Measurements from ENCODE around the gene ARHGAP19.

ARHGAP19 gene

GRCh38 chr10:97186911-97187310 is 105.5 kb downstream of the ARHGAP19 start:
- WGBS, 2 donors (ENCODE audit: extremely low coverage in 2 of 2, insufficient read length in 2 of 2, insufficient replicate concordance in 1 of 2) = no CpG with 5 or more reads among the region's 18 CpGs
- no peak overlapping the region for H3K14ac ChIP-seq (ENCODE audit: low read length)
- peaks cover 12 to 89% (median 60%) of the 10 kb centered on the region in 3 experiments for H3K27me3 ChIP-seq (ENCODE audit: control insufficient read depth in 3 of 3, insufficient read depth in 3 of 3, low read depth in 1 of 3, low read length in 3 of 3)

GRCh38 chr10:97185326-97186058 is 106.9 kb downstream of the ARHGAP19 start, which contains the start of gene SLIT1:
Gene SLIT1 (minus strand): TSS chr10:97185959. CDS start chr10:97185674, 285 bp downstream.
- H4K8ac ChIP-seq (ENCODE audit: low read depth, low read length) = no peak within 1 kb of the TSS
- H2BK120ac ChIP-seq (ENCODE audit: low read depth, low read length) = no peak within 1 kb of the TSS
- peak within 1 kb of the TSS; percentile 50 for H3K14ac ChIP-seq (ENCODE audit: low read length)
- H3K4me2 ChIP-seq (ENCODE audit: insufficient read depth, low read length, poor library complexity, severe bottlenecking) = peak within 1 kb of the TSS; percentile 92
- no peak within 1 kb of the TSS for H4K91ac ChIP-seq (ENCODE audit: low read depth, low read length, poor library complexity)
- peak within 1 kb of the TSS; percentile 45 to 78 for H3K4me3 ChIP-seq (ENCODE audit: low read length in 2 of 2)
- peak within 1 kb of the TSS; percentile 51 for H2AK5ac ChIP-seq (ENCODE audit: low read depth, low read length)
- H3K18ac ChIP-seq (ENCODE audit: low read length) = peak within 1 kb of the TSS; percentile 91
- no peaks in the 10 kb centered on the region for H3K36me3 ChIP-seq (replicated peaks in 1 of 2; ENCODE audit: control insufficient read depth in 2 of 2, insufficient read depth in 2 of 2, low read length in 2 of 2)
- H3K4me1 ChIP-seq (ENCODE audit: control insufficient read depth in 2 of 2, insufficient read depth in 1 of 2, low read depth in 1 of 2, low read length in 2 of 2) = peaks cover 3 to 28% of the 10 kb centered on the region in 2 donors
- H3K23ac ChIP-seq (ENCODE audit: low read depth, low read length, poor library complexity) = peak within 1 kb of the TSS; percentile 70
- H3K79me1 ChIP-seq (ENCODE audit: low read depth, low read length) = no peaks in the 10 kb centered on the region
- no peak within 1 kb of the TSS for H3K27ac ChIP-seq (replicated peaks; ENCODE audit: low read length)
- H3K27me3 ChIP-seq (ENCODE audit: control insufficient read depth in 3 of 3, insufficient read depth in 3 of 3, low read depth in 1 of 3, low read length in 3 of 3) = peaks cover 12 to 97% (median 68%) of the 10 kb centered on the region in 3 experiments
- H2BK12ac ChIP-seq (ENCODE audit: low read length) = no peak within 1 kb of the TSS
- peak within 1 kb of the TSS; percentile 44 for H3K9ac ChIP-seq (ENCODE audit: low read depth, low read length, poor library complexity)
- H3K9me3 ChIP-seq (replicated peaks in 1 of 2; ENCODE audit: control insufficient read depth in 2 of 2, insufficient read depth in 1 of 2, low read depth in 1 of 2, low read length in 2 of 2) = no peaks in the 10 kb centered on the region
- no peak within 1 kb of the TSS for H2BK5ac ChIP-seq (ENCODE audit: low read length)
- H2BK15ac ChIP-seq (ENCODE audit: low read length) = no peak within 1 kb of the TSS
- H2AFZ ChIP-seq (ENCODE audit: low read length) = peak within 1 kb of the TSS; percentile 96
- DNase-seq (ENCODE audit: low spot score) = no peak
- no peak within 1 kb of the TSS for H3K4ac ChIP-seq (ENCODE audit: low read length)
- no CpG with 5 or more reads among the region's 74 CpGs for WGBS, 2 donors (ENCODE audit: extremely low coverage in 2 of 2, insufficient read length in 2 of 2, insufficient replicate concordance in 1 of 2)

More at GRCh38 chr10:97186911-97187310, 105.5 kb downstream of the ARHGAP19 start:
- DNase-seq (ENCODE audit: low spot score) = no peak
- no peak overlapping the region for H3K9ac ChIP-seq (ENCODE audit: low read depth, low read length, poor library complexity)
- H2BK5ac ChIP-seq (ENCODE audit: low read length) = no peak overlapping the region
- no peaks in the 10 kb centered on the region for H3K79me1 ChIP-seq (ENCODE audit: low read depth, low read length)
- no peak overlapping the region for H3K4ac ChIP-seq (ENCODE audit: low read length)
- no peak overlapping the region for H2BK120ac ChIP-seq (ENCODE audit: low read depth, low read length)
- H2BK15ac ChIP-seq (ENCODE audit: low read length) = no peak overlapping the region
- no peak overlapping the region for H2AFZ ChIP-seq (ENCODE audit: low read length)
- H3K27ac ChIP-seq (replicated peaks; ENCODE audit: low read length) = no peak overlapping the region
- no peak overlapping the region for H3K4me3 ChIP-seq (ENCODE audit: low read length in 2 of 2)
- no peak overlapping the region for H4K8ac ChIP-seq (ENCODE audit: low read depth, low read length)
- no peak overlapping the region for H2BK12ac ChIP-seq (ENCODE audit: low read length)
- peak overlapping the region; percentile 25 for H3K23ac ChIP-seq (ENCODE audit: low read depth, low read length, poor library complexity)
- H3K4me1 ChIP-seq (ENCODE audit: control insufficient read depth in 2 of 2, insufficient read depth in 1 of 2, low read depth in 1 of 2, low read length in 2 of 2) = peaks cover 3 to 23% of the 10 kb centered on the region in 2 donors
- H3K9me3 ChIP-seq (replicated peaks in 1 of 2; ENCODE audit: control insufficient read depth in 2 of 2, insufficient read depth in 1 of 2, low read depth in 1 of 2, low read length in 2 of 2) = peaks cover 0 to 2% of the 10 kb centered on the region in 2 donors
- H4K91ac ChIP-seq (ENCODE audit: low read depth, low read length, poor library complexity) = no peak overlapping the region
- no peak overlapping the region for H3K4me2 ChIP-seq (ENCODE audit: insufficient read depth, low read length, poor library complexity, severe bottlenecking)
- H2AK5ac ChIP-seq (ENCODE audit: low read depth, low read length) = peak overlapping the region; percentile 15
- no peak overlapping the region for H3K18ac ChIP-seq (ENCODE audit: low read length)
- no peaks in the 10 kb centered on the region for H3K36me3 ChIP-seq (replicated peaks in 1 of 2; ENCODE audit: control insufficient read depth in 2 of 2, insufficient read depth in 2 of 2, low read length in 2 of 2)

GRCh38 chr10:97184971-97185325 is 107.5 kb downstream of the ARHGAP19 start:
- Histone ChIP-seq H3K23ac (ENCODE audit: low read depth, low read length, poor library complexity) (peak overlapping the region; percentile 70), H4K8ac (ENCODE audit: low read depth, low read length) (no peak overlapping the region), H2AK5ac (ENCODE audit: low read depth, low read length) (peak overlapping the region; percentile 51), H3K14ac (ENCODE audit: low read length) (peak overlapping the region; percentile 50), H2AFZ (ENCODE audit: low read length) (peak overlapping the region; percentile 96), H3K36me3 (replicated peaks in 1 of 2; ENCODE audit: control insufficient read depth in 2 of 2, insufficient read depth in 2 of 2, low read length in 2 of 2) (no peaks in the 10 kb centered on the region), H3K27ac (replicated peaks; ENCODE audit: low read length) (no peak overlapping the region), H3K4me1 (ENCODE audit: control insufficient read depth in 2 of 2, insufficient read depth in 1 of 2, low read depth in 1 of 2, low read length in 2 of 2) (peaks cover 4 to 32% of the 10 kb centered on the region in 2 donors), H3K9ac (ENCODE audit: low read depth, low read length, poor library complexity) (peak overlapping the region; percentile 18), H3K18ac (ENCODE audit: low read length) (peak overlapping the region; percentile 86), H4K91ac (ENCODE audit: low read depth, low read length, poor library complexity) (no peak overlapping the region), H3K9me3 (replicated peaks in 1 of 2; ENCODE audit: control insufficient read depth in 2 of 2, insufficient read depth in 1 of 2, low read depth in 1 of 2, low read length in 2 of 2) (no peaks in the 10 kb centered on the region), H2BK120ac (ENCODE audit: low read depth, low read length) (no peak overlapping the region), H3K4ac (ENCODE audit: low read length) (no peak overlapping the region), H3K4me2 (ENCODE audit: insufficient read depth, low read length, poor library complexity, severe bottlenecking) (peak overlapping the region; percentile 92), H3K79me1 (ENCODE audit: low read depth, low read length) (no peaks in the 10 kb centered on the region), H2BK5ac (ENCODE audit: low read length) (no peak overlapping the region), H2BK12ac (ENCODE audit: low read length) (no peak overlapping the region), H3K4me3 (ENCODE audit: low read length in 2 of 2) (peak overlapping the region in 1 of 2 donors; percentile 45), H3K27me3 (ENCODE audit: control insufficient read depth in 3 of 3, insufficient read depth in 3 of 3, low read depth in 1 of 3, low read length in 3 of 3) (peaks cover 12 to 98% (median 73%) of the 10 kb centered on the region in 3 experiments), H2BK15ac (ENCODE audit: low read length) (no peak overlapping the region)
- WGBS, 2 donors (ENCODE audit: extremely low coverage in 2 of 2, insufficient read length in 2 of 2, insufficient replicate concordance in 1 of 2) = no CpG with 5 or more reads among the region's 17 CpGs
- DNase-seq (ENCODE audit: low spot score) = no peak

GRCh38 chr10:97183314-97183713 is 109.1 kb downstream of the ARHGAP19 start:
- Histone ChIP-seq H2AFZ (ENCODE audit: low read length) (no peak overlapping the region), H2AK5ac (ENCODE audit: low read depth, low read length) (no peak overlapping the region), H3K4ac (ENCODE audit: low read length) (no peak overlapping the region), H2BK15ac (ENCODE audit: low read length) (no peak overlapping the region), H3K36me3 (replicated peaks in 1 of 2; ENCODE audit: control insufficient read depth in 2 of 2, insufficient read depth in 2 of 2, low read length in 2 of 2) (no peaks in the 10 kb centered on the region), H3K14ac (ENCODE audit: low read length) (no peak overlapping the region), H3K9ac (ENCODE audit: low read depth, low read length, poor library complexity) (no peak overlapping the region), H2BK5ac (ENCODE audit: low read length) (no peak overlapping the region), H3K27me3 (ENCODE audit: control insufficient read depth in 3 of 3, insufficient read depth in 3 of 3, low read depth in 1 of 3, low read length in 3 of 3) (peaks cover 12 to 96% (median 78%) of the 10 kb centered on the region in 3 experiments), H2BK12ac (ENCODE audit: low read length) (no peak overlapping the region), H3K9me3 (replicated peaks in 1 of 2; ENCODE audit: control insufficient read depth in 2 of 2, insufficient read depth in 1 of 2, low read depth in 1 of 2, low read length in 2 of 2) (no peaks in the 10 kb centered on the region), H3K4me1 (ENCODE audit: control insufficient read depth in 2 of 2, insufficient read depth in 1 of 2, low read depth in 1 of 2, low read length in 2 of 2) (peaks cover 6 to 32% of the 10 kb centered on the region in 2 donors), H3K27ac (replicated peaks; ENCODE audit: low read length) (no peak overlapping the region), H3K79me1 (ENCODE audit: low read depth, low read length) (no peaks in the 10 kb centered on the region), H2BK120ac (ENCODE audit: low read depth, low read length) (no peak overlapping the region), H3K18ac (ENCODE audit: low read length) (no peak overlapping the region), H3K23ac (ENCODE audit: low read depth, low read length, poor library complexity) (no peak overlapping the region), H3K4me3 (ENCODE audit: low read length in 2 of 2) (no peak overlapping the region), H4K91ac (ENCODE audit: low read depth, low read length, poor library complexity) (no peak overlapping the region), H3K4me2 (ENCODE audit: insufficient read depth, low read length, poor library complexity, severe bottlenecking) (no peak overlapping the region), H4K8ac (ENCODE audit: low read depth, low read length) (no peak overlapping the region)
- DNase-seq (ENCODE audit: low spot score) = no peak
- WGBS, 2 donors (ENCODE audit: extremely low coverage in 2 of 2, insufficient read length in 2 of 2, insufficient replicate concordance in 1 of 2) = no CpG with 5 or more reads among the region's 3 CpGs

Measured in neuronal stem cell (in vitro differentiated cells).